Stimulated activated naive CD8-positive, alpha-beta T cell treated with anti-CD3 and anti-CD28 coated beads, Interleukin-15, amount 100 ng/mL, for 72 hours (primary cell): Measurements from ENCODE around the gene IGFBP2.
A peak's percentile ranks its signal among the peaks of the same experiment; 100 is the strongest.

Experiments used
- ATAC-seq: fragments of 150-1000 bp; cut with Tn5 transposase; 2 replicates; pipeline ENCODE4 v1.10.0; 2021; ENCODE audit warnings: mild to moderate bottlenecking, moderate library complexity
- DNase-seq, 2 donors: peaks; one replicate each; pipeline ENCODE4 v3.0.0; 2021 to 2022
- H3K27ac Mint-ChIP-seq, 2 donors: one replicate each; pipeline ENCODE4 v1.8.0; 2022; ENCODE audit warnings: mild to moderate bottlenecking in 2 of 2, mixed read lengths in 2 of 2, moderate library complexity in 2 of 2
- H3K27me3 Mint-ChIP-seq: one replicate; pipeline ENCODE4 v1.8.0; 2022; ENCODE audit warnings: mixed read lengths
- H3K4me1 Mint-ChIP-seq: one replicate; pipeline ENCODE4 v1.8.0; 2022; ENCODE audit warnings: mild to moderate bottlenecking, mixed read lengths
- H3K4me3 Mint-ChIP-seq, 2 donors: one replicate each; pipeline ENCODE4 v1.8.0; 2022; ENCODE audit warnings: mild to moderate bottlenecking in 2 of 2, mixed read lengths in 2 of 2, moderate library complexity in 1 of 2
- H3K9me3 Mint-ChIP-seq, 2 donors: one replicate each; pipeline ENCODE4 v1.8.0; 2022; ENCODE audit warnings: mixed read lengths in 2 of 2

IGFBP2 gene

DNA sequence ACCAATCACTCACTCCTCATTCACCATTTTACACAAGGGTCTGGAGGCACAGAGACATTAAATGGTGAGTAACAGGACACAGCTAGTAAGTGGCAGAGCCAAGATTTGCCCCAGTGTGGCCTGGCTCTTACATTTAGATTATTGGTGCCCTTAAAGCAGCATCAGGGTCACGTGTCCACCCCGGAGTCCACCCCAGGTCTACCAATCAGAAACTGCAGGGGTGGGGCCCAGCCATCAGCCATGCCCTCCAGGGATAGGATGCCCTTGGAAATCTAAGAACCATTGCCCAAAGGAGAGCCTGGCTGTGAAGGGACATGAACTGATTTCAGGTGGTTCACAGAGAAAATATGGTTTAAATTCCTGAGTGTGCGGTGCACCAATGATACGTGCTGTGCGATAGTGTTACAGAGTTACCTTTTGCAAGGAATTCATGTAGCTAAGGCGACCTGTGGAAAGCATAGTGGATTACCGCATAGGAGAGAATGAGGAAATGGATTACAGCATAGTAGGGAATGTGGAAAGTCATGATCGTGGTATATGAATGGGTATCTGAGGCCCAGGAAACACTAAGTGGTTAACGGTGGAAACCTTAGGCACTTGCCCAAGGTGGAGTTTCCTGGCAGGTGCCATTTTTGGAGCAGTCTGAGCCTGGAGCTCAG, 44.3 kb downstream of the IGFBP2 start:
- peaks cover 30% of the 10 kb centered on the region for H3K27me3 Mint-ChIP-seq

GRCh38 chr2:216678098-216678465, 44.9 kb downstream of the IGFBP2 start:
- Mint-ChIP-seq H3K9me3 (no peaks in the 10 kb centered on the region), H3K27ac (no peak overlapping the region), H3K27me3 (peaks cover 32% of the 10 kb centered on the region), H3K4me3 (no peak overlapping the region), H3K4me1 (peaks cover 11% of the 10 kb centered on the region)
- ATAC-seq = no peak
- DNase-seq = no peak

More for the DNA sequence above, 44.3 kb downstream of the IGFBP2 start:
- no peak for DNase-seq
- Mint-ChIP-seq H3K4me1 (peaks cover 11% of the 10 kb centered on the region), H3K27ac (no peak overlapping the region), H3K4me3 (no peak overlapping the region), H3K9me3 (no peaks in the 10 kb centered on the region)
- ATAC-seq = no peak

DNA sequence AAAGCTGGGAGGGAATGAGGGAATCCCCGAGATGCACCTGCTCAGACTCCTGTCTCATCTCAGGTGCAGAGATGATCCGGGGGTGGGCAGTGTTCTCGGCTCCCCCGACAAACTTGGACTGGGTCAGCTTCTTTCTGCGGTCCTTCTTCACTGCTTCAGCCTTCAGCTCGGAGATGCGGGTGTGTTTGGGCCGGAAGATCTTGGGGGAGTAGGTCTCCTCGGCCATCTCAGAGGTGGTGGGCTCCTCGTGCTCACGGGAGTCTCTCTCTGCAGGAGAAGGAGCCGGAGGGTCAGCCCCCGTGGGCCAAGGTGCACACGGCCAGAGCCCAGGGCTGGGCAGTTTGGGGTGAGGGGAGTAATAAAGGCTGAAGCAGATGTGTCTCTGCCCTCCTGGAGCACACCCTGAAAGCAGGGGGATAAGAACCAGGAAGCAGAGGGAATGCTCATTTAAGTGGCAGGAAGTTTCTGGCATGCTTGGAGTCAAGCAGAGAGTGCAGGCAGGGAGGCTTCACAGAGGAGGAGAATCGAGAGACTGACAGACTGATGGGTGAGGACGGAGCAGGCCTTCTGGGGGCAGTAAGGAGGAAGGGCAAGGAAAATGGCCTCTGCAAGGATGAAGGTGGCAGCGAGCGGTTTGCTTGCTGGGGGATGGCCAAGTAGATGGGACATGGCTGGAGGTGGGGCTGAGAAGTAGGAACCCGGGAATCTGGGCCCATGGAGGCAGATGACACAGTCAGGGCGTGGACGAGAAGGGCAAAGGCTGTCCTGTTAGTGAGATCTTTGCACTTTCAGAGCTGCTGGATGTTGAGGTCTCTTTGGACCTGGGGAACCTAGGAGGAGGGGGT, 45.8 kb downstream of the IGFBP2 start:
- Mint-ChIP-seq H3K27ac (peak overlapping the region in 1 of 2 donors; percentile 20), H3K4me1 (peaks cover 11% of the 10 kb centered on the region), H3K4me3 (no peak overlapping the region), H3K9me3 (no peaks in the 10 kb centered on the region), H3K27me3 (peaks cover 41% of the 10 kb centered on the region)
- DNase-seq (no peak), ATAC-seq (no peak)

DNA sequence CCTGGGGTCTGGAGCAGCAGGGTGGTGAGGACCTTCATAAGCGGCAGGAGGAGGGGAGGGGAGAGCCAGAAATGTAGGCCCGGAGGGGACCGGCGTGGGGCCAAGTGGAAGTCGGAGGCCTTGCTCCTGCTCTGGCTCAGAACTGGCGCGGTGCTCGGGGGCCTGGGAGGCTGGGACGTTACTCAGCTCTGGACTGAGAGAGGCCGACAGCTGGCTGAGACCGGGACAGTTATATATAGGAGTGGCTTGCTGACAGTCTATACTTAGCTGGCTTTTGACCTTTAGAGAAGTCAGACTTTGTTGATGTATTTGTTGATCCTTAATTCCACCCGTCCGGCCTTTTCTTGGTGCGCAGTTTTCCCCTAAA, 46.4 kb downstream of the IGFBP2 start:
- no peak for DNase-seq
- no peak overlapping the region for H3K27ac Mint-ChIP-seq
- H3K27me3 Mint-ChIP-seq = peaks cover 46% of the 10 kb centered on the region
- no peak overlapping the region for H3K4me3 Mint-ChIP-seq
- no peak for ATAC-seq
- no peaks in the 10 kb centered on the region for H3K9me3 Mint-ChIP-seq
- peaks cover 11% of the 10 kb centered on the region for H3K4me1 Mint-ChIP-seq

DNA sequence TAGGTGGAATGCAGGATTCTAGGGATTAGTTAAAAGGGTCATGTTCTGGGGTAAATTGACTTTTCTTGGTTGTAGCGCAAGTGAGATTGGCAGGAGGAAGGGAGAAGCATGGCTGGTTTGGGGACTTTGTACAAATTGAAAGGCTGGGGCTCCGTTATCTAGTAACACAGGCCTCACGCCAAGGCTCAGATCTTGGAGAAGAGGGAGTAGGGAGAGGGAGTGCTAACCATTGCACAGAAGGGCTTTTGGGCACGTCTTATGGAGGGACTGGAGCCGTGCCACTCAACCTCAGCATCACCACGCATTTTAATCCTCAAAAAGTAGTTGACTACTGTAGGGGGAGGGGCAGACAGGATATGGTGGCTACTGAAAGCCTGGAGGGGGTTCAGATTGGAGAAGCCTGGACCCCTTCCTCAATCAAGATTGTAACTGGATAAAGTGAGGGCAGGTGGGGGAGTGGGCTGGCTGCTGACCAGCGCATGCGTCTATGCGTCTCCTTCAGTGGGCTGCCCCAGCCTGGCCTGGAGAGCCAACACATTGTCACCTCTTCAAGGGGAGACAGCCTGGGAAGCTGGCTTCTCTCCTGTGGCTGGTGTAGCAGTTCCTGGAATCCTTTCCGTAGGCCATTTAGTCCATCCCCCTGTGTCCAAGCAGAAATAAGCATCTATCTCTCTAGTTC, 47.9 kb downstream of the IGFBP2 start:
- ATAC-seq (no peak), DNase-seq (no peak)
- H3K4me1 Mint-ChIP-seq = peaks cover 11% of the 10 kb centered on the region
- H3K4me3 Mint-ChIP-seq = no peak overlapping the region
- peaks cover 46% of the 10 kb centered on the region for H3K27me3 Mint-ChIP-seq
- peak overlapping the region in 1 of 2 donors; percentile 27 for H3K27ac Mint-ChIP-seq
- H3K9me3 Mint-ChIP-seq = no peaks in the 10 kb centered on the region

GRCh38 chr2:216681683-216682082, 48.5 kb downstream of the IGFBP2 start:
- peaks cover 11% of the 10 kb centered on the region for H3K4me1 Mint-ChIP-seq
- no peak for DNase-seq
- H3K27me3 Mint-ChIP-seq = peaks cover 43% of the 10 kb centered on the region
- H3K9me3 Mint-ChIP-seq = no peaks in the 10 kb centered on the region
- H3K27ac Mint-ChIP-seq = no peak overlapping the region
- no peak overlapping the region for H3K4me3 Mint-ChIP-seq
- no peak for ATAC-seq

- ATAC-seq = no peak
- Mint-ChIP-seq H3K27me3 (peaks cover 59% of the 10 kb centered on the region), H3K27ac (no peak overlapping the region), H3K4me3 (no peak overlapping the region), H3K4me1 (peaks cover 11% of the 10 kb centered on the region), H3K9me3 (no peaks in the 10 kb centered on the region)
- no peak for DNase-seq
These were observed 50.6 kb downstream of the IGFBP2 start for GRCh38 chr2:216683846-216684245.

GRCh38 chr2:216685327-216685875, 52.2 kb downstream of the IGFBP2 start:
- peaks cover 11% of the 10 kb centered on the region for H3K4me1 Mint-ChIP-seq
- ATAC-seq (no peak), DNase-seq (no peak)
- H3K27me3 Mint-ChIP-seq = peaks cover 74% of the 10 kb centered on the region
- H3K4me3 Mint-ChIP-seq = no peak overlapping the region
- H3K27ac Mint-ChIP-seq = no peak overlapping the region
- no peaks in the 10 kb centered on the region for H3K9me3 Mint-ChIP-seq

DNA sequence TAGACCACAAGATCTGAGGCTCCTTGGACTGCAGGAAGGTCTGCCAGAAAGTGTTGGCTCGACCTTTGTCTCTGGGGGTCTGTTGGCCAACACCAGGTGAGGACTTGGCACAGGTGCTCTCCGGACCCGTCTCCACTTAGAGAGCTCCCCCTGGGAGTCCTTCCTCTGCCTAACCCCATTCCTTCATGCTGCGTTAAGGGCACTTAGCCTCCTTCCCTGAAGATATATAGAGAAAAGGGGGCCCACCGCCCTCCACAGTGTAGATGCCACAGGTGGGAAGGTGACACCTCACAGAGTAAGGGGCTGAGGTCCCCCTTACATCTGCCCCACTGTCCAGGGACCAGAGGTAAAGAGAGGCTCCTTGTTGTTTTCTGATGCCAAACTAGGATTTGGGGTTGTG, 53.9 kb downstream of the IGFBP2 start:
- H3K9me3 Mint-ChIP-seq = no peaks in the 10 kb centered on the region
- DNase-seq = no peak
- H3K4me1 Mint-ChIP-seq = peaks cover 11% of the 10 kb centered on the region
- H3K27ac Mint-ChIP-seq = no peak overlapping the region
- no peak overlapping the region for H3K4me3 Mint-ChIP-seq
- no peak for ATAC-seq
- H3K27me3 Mint-ChIP-seq = peaks cover 78% of the 10 kb centered on the region

DNA sequence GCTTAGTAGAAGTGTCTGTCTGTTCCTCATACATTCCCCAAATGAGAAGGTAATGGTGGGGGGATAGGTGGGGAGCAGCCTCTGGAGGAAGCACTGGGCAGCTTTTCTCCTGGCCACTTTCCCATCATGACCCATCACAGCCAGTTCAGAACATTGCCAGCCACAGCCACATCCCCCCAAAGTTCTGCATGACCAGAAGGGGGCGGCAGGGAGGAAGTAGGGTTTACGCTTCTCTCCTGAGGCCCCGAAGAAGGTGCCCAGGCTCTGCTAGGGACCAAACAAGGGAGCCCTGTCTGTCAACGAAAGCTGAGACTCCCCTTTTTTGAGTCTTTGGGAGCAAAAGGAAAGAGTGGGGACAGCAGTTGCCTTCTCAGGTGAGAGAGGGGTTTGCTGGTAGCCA, 54.4 kb downstream of the IGFBP2 start:
- Mint-ChIP-seq H3K4me1 (peaks cover 11% of the 10 kb centered on the region), H3K27me3 (peaks cover 82% of the 10 kb centered on the region), H3K4me3 (no peak overlapping the region), H3K9me3 (no peaks in the 10 kb centered on the region), H3K27ac (no peak overlapping the region)
- DNase-seq = peak in 1 of 2 donors; percentile 28
- no peak for ATAC-seq

- no peak overlapping the region for H3K4me3 Mint-ChIP-seq
- no peaks in the 10 kb centered on the region for H3K9me3 Mint-ChIP-seq
- no peak overlapping the region for H3K27ac Mint-ChIP-seq
- peaks cover 75% of the 10 kb centered on the region for H3K27me3 Mint-ChIP-seq
- no peak for DNase-seq
- ATAC-seq = no peak
- peaks cover 18% of the 10 kb centered on the region for H3K4me1 Mint-ChIP-seq
These were observed 55.6 kb downstream of the IGFBP2 start for GRCh38 chr2:216688731-216689340.

- Mint-ChIP-seq H3K9me3 (no peaks in the 10 kb centered on the region), H3K4me3 (no peak overlapping the region), H3K4me1 (peaks cover 24% of the 10 kb centered on the region), H3K27ac (no peak overlapping the region), H3K27me3 (peaks cover 70% of the 10 kb centered on the region)
- ATAC-seq (no peak), DNase-seq (no peak)
These were observed 56.2 kb downstream of the IGFBP2 start for GRCh38 chr2:216689397-216689796.

DNA sequence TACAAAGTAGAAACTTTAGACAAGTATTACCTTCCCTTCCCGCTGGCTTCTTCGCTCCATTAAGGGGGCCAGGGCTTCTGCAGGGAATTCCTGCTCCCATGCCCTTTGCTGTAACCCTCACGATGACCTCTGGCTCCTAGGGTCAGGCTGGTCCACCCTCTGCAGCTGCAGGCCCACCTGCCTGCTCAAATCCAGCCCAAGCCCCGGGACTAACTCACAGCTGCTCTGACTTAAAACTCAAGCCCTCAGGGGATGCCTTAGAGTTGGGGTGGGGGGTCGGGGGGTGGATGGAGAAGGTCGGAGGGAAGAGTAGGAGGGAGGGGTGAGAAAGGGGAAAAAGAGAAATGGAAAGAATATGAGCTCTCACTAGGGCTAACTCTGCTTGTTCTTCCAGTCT, 57.2 kb downstream of the IGFBP2 start:
- Mint-ChIP-seq H3K9me3 (no peaks in the 10 kb centered on the region), H3K4me3 (no peak overlapping the region), H3K27me3 (peaks cover 64% of the 10 kb centered on the region), H3K4me1 (peaks cover 31% of the 10 kb centered on the region), H3K27ac (no peak overlapping the region)
- ATAC-seq = no peak
- DNase-seq = no peak

DNA sequence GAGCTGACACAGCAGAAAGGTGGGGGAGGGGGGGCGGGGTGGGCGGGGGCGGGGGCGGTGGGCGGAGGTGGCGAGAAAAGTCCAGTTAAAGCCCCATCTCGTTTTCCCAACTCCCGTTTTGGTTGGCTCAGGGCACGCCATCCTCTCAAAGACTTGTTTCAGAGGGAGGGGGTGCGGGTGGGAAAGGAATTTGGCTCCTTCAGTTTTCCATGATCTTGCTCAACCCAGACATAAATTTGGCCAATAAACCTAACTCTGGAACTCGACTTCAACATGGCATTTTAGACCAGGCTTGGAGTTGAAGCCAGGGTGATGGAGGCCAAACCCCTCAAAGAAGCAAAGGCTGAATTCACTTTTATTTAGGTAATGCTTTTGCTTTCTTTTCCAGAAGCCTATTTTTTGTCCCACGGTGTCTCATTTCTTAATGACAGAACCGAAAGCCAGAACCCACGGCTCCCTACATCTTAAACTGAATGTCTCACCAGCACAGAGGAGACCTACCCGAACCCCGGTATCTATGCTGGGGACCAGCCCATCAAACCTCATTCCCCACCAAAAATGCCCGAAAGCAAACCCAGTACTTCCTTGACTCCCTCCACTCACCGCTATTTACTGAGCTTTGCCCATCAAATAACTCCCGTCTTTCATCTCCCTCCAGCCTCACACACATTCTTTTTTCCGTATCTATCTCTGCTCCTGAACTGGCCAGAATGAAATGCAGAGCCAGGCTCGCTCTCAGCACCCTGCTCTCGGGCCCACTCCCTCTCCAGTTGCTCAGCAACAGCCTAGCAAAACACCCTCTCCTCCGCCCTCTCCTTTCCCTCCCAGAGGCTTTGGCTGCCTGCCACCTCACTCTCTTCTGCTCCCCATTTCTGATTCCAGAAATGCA, 57.9 kb downstream of the IGFBP2 start:
- Mint-ChIP-seq H3K4me3 (peak overlapping the region; percentile 65 to 69), H3K9me3 (no peaks in the 10 kb centered on the region), H3K27ac (no peak overlapping the region), H3K27me3 (peaks cover 57% of the 10 kb centered on the region), H3K4me1 (peaks cover 37% of the 10 kb centered on the region)
- ATAC-seq (no peak), DNase-seq (peak in 1 of 2 donors; percentile 36)
